Fibroblast of lung (primary cell): ENCODE measurements around the gene C16orf96.

Experiments
- EZH2 ChIP-seq: IDR thresholded peaks from 2 replicates; pipeline ENCODE4 v1.5.1; 2012; ENCODE audit warnings: low read length, control low read depth, mild to moderate bottlenecking; ENCODE audit errors: missing control alignments
- TF ChIP-seq, protein P1 (sequence below), 2 donors: IDR thresholded peaks in 1 of 2; conservative IDR thresholded peaks in 1 of 2; 1 replicate in 1 of 2; 2 replicates in 1 of 2; pipeline ENCODE4 v1.5.1; 2011 to 2012; ENCODE audit warnings: low read length in 2 of 2, control low read depth in 1 of 2, inconsistent platforms in 1 of 2, low read depth in 1 of 2, mild to moderate bottlenecking in 1 of 2

DNA sequence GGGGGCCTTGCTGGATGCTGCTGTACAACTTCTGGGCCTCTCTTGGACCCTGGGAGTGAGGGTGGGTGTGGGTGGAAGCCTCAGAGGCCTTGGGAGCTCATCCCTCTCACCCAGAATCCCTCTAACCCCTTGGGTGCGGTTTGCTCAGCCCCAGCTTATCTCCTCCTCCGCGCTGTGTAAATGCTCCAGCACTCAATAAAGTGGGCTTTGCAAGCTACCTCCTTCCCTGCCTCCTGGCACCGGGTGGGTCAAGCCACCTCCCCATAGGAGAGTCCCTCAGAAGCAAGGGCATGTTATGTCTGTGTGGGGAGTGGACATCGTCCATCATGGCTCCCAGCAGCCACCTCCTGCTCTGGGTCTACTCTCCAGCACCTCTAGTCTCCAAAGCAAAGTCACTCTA is 46.0 kb upstream of the C16orf96 start:
- TF ChIP-seq, protein P1, sequence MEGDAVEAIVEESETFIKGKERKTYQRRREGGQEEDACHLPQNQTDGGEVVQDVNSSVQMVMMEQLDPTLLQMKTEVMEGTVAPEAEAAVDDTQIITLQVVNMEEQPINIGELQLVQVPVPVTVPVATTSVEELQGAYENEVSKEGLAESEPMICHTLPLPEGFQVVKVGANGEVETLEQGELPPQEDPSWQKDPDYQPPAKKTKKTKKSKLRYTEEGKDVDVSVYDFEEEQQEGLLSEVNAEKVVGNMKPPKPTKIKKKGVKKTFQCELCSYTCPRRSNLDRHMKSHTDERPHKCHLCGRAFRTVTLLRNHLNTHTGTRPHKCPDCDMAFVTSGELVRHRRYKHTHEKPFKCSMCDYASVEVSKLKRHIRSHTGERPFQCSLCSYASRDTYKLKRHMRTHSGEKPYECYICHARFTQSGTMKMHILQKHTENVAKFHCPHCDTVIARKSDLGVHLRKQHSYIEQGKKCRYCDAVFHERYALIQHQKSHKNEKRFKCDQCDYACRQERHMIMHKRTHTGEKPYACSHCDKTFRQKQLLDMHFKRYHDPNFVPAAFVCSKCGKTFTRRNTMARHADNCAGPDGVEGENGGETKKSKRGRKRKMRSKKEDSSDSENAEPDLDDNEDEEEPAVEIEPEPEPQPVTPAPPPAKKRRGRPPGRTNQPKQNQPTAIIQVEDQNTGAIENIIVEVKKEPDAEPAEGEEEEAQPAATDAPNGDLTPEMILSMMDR (conservative IDR thresholded peaks at IDR 0.05 in 1 of 2, IDR thresholded peaks at IDR 0.05 in 1 of 2; ENCODE audit: low read depth in 1 of 2, low read length in 2 of 2), result no peak
- TF ChIP-seq EZH2, result no peak
